Mesenchymal stem cell (in vitro differentiated cells and primary cell): ENCODE results near the gene PCSK7.

Experiments used
- DNase-seq: peaks from one replicate; pipeline ENCODE4 v3.0.0-alpha.2; 2013
- H2AFZ ChIP-seq: one replicate; pipeline ENCODE4 v1.6.1; 2013; ENCODE audit warnings: low read depth, mild to moderate bottlenecking, control low read depth, inconsistent platforms, low read length, moderate library complexity
- H2AK5ac ChIP-seq: 2 replicates; pipeline ENCODE4 v1.6.1; 2013; ENCODE audit warnings: low read length, moderate library complexity, mild to moderate bottlenecking, inconsistent platforms; ENCODE audit not compliant: severe bottlenecking
- H2BK120ac ChIP-seq: one replicate; pipeline ENCODE4 v1.6.1; 2013; ENCODE audit warnings: low read depth, mild to moderate bottlenecking, inconsistent platforms, low read length, moderate library complexity
- H2BK12ac ChIP-seq, 2 experiments: one replicate each; pipeline ENCODE4 v1.6.1; 2013; ENCODE audit warnings: inconsistent platforms in 2 of 2, low read length in 2 of 2, mild to moderate bottlenecking in 2 of 2, moderate library complexity in 2 of 2, control low read depth in 1 of 2
- H2BK15ac ChIP-seq: one replicate; pipeline ENCODE4 v1.6.1; 2013; ENCODE audit warnings: mild to moderate bottlenecking, low read depth, inconsistent platforms; ENCODE audit not compliant: poor library complexity, severe bottlenecking
- H2BK5ac ChIP-seq: 2 replicates; pipeline ENCODE4 v1.6.1; 2013; ENCODE audit warnings: low read depth, mild to moderate bottlenecking, low read length, control low read depth, inconsistent platforms; ENCODE audit not compliant: poor library complexity, severe bottlenecking
- H3K14ac ChIP-seq, 2 experiments: one replicate each; pipeline ENCODE4 v1.6.1; 2013; ENCODE audit warnings: inconsistent platforms in 2 of 2, low read length in 2 of 2, control low read depth in 1 of 2, mild to moderate bottlenecking in 1 of 2, moderate library complexity in 1 of 2
- H3K18ac ChIP-seq, 2 experiments: one replicate each; pipeline ENCODE4 v1.6.1; 2013; ENCODE audit warnings: inconsistent platforms in 2 of 2, low read length in 2 of 2, control low read depth in 1 of 2, low read depth in 1 of 2, mild to moderate bottlenecking in 1 of 2
- H3K23ac ChIP-seq, 2 experiments: one replicate each; pipeline ENCODE4 v1.6.1; 2013; ENCODE audit warnings: inconsistent platforms in 2 of 2, low read length in 2 of 2, mild to moderate bottlenecking in 2 of 2, moderate library complexity in 2 of 2, control low read depth in 1 of 2
- H3K27ac ChIP-seq: 2 replicates; pipeline ENCODE4 v1.5.1; 2013; ENCODE audit warnings: mild to moderate bottlenecking, moderate library complexity, low read length, control low read depth, inconsistent platforms; ENCODE audit not compliant: poor library complexity, severe bottlenecking
- H3K27me3 ChIP-seq, 2 experiments: 2 replicates each; pipeline versions ENCODE4 v1.6.1 to v1.7.0; 2013; ENCODE audit warnings: low read length in 2 of 2, mild to moderate bottlenecking in 2 of 2, moderate library complexity in 2 of 2, control low read depth in 1 of 2, inconsistent platforms in 1 of 2; ENCODE audit not compliant: control insufficient read depth in 1 of 2, insufficient read depth in 1 of 2
- H3K36me3 ChIP-seq, 2 experiments: 2 replicates each; pipeline versions ENCODE4 v1.6.1 to v1.7.0; 2013; ENCODE audit warnings: low read length in 2 of 2, control low read depth in 1 of 2, inconsistent platforms in 1 of 2, low read depth in 1 of 2, mild to moderate bottlenecking in 1 of 2; ENCODE audit not compliant: insufficient read depth in 2 of 2, control insufficient read depth in 1 of 2
- H3K4ac ChIP-seq, 2 experiments: one replicate each; pipeline ENCODE4 v1.6.1; 2013; ENCODE audit warnings: inconsistent platforms in 2 of 2, low read length in 2 of 2, mild to moderate bottlenecking in 2 of 2, moderate library complexity in 2 of 2, control low read depth in 1 of 2, low read depth in 1 of 2
- H3K4me1 ChIP-seq: 2 replicates; pipeline ENCODE4 v1.6.1; 2013; ENCODE audit warnings: low read depth, low read length, control low read depth; ENCODE audit not compliant: control insufficient read depth, insufficient read depth
- H3K4me2 ChIP-seq: 2 replicates; pipeline ENCODE4 v1.6.1; 2013; ENCODE audit warnings: low read length, mild to moderate bottlenecking, inconsistent platforms; ENCODE audit not compliant: poor library complexity, severe bottlenecking
- H3K4me3 ChIP-seq, 2 experiments: 2 replicates each; pipeline versions ENCODE4 v1.5.1 to v1.7.0; 2013; ENCODE audit warnings: low read length in 2 of 2, mild to moderate bottlenecking in 2 of 2, control low read depth in 1 of 2, low read depth in 1 of 2; ENCODE audit not compliant: insufficient read depth in 1 of 2
- H3K79me1 ChIP-seq: replicated peaks from 2 replicates; pipeline ENCODE4 v1.6.1; 2013; ENCODE audit warnings: mild to moderate bottlenecking, control low read depth, low read length, inconsistent platforms; ENCODE audit not compliant: poor library complexity, severe bottlenecking
- H3K9ac ChIP-seq: 2 replicates; pipeline ENCODE4 v1.7.0; 2013; ENCODE audit warnings: mild to moderate bottlenecking, low read length, moderate library complexity
- H3K9me3 ChIP-seq: 2 replicates; pipeline ENCODE4 v1.7.0; 2013; ENCODE audit warnings: mild to moderate bottlenecking, low read length; ENCODE audit not compliant: control insufficient read depth
- H4K8ac ChIP-seq: one replicate; pipeline ENCODE4 v1.6.1; 2013; ENCODE audit warnings: inconsistent platforms, mild to moderate bottlenecking, low read length, moderate library complexity
- H4K91ac ChIP-seq: one replicate; pipeline ENCODE4 v1.6.1; 2013; ENCODE audit warnings: mild to moderate bottlenecking, low read length, inconsistent platforms
- WGBS: methylation state at CpG from one replicate; pipeline ENCODE4 v1.1.7; 2013; ENCODE audit warnings: mixed read lengths; 5-methylcytosine and 5-hydroxymethylcytosine counted together

PCSK7 gene

GRCh38 chr11:117225553-117226170, 6.2 kb downstream of the PCSK7 start:
- peaks cover 18% of the 10 kb centered on the region for H3K79me1 ChIP-seq
- no peak overlapping the region for H3K14ac ChIP-seq
- no peak overlapping the region for H2BK120ac ChIP-seq
- no peak overlapping the region for H4K8ac ChIP-seq
- no peak overlapping the region for H3K4me3 ChIP-seq
- no peak overlapping the region for H2AK5ac ChIP-seq
- no peak overlapping the region for H3K9ac ChIP-seq
- H2BK15ac ChIP-seq: no peak overlapping the region
- no peaks in the 10 kb centered on the region for H3K27me3 ChIP-seq
- H3K9me3 ChIP-seq: no peaks in the 10 kb centered on the region
- H3K18ac ChIP-seq: no peak overlapping the region
- no peak overlapping the region for H3K27ac ChIP-seq
- H2BK5ac ChIP-seq: no peak overlapping the region
- no peak overlapping the region for H3K23ac ChIP-seq
- peaks cover 5% of the 10 kb centered on the region for H3K4me1 ChIP-seq
- no peak overlapping the region for H3K4me2 ChIP-seq
- H3K4ac ChIP-seq: no peak overlapping the region
- DNase-seq: no peak
- no peak overlapping the region for H2BK12ac ChIP-seq
- peaks cover 66 to 67% of the 10 kb centered on the region in 2 experiments for H3K36me3 ChIP-seq
- no peak overlapping the region for H2AFZ ChIP-seq
- H4K91ac ChIP-seq: no peak overlapping the region
- 97% methylated on average over 8 of the region's 9 CpGs for WGBS

DNA sequence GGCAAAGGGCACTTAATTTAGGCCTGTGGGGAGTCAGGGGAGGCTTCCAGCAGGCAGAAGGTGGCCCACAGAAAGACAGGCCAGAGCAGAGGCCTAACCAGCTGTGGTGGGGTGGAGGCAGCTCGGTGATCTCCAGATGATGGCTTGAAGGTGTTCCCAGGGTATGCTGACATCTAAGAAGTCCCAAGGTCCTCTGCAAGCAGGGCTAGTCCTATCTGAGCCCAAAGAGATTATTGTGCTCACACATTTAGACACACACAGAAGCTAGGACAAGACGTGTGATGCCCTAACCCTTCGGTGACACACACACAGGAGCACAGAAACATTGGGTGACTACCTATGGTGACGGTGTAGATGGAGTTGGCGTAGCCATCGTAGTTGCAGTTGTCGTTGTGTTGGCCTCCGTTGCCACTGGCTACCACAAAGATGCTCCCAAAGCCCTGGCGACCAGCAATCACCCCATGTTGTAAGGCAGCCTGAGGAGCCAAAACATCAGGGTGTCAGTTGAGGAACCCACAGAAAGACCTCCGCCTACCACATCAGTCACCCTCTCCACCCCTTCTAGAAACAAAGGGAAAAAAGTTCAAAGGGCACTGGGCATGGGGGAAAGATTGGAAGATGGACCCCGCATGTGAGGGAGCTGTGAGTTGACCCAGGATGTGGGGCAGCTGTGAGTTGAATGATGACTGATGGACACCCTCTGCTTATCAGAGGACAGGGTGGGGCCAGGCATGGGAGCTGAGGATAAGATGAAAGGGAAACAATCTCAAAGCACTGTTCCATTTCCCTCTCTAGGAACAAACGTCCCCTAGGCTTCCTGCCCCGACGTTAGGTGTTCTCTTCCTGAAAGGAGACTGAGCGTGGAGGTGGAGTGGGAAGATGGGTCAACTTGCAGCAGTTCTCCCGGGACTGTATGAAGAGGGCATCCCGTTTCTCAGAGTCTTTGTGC, 7.9 kb downstream of the PCSK7 start:
- Histone ChIP-seq H2BK12ac (no peak overlapping the region), H4K8ac (no peak overlapping the region), H3K18ac (no peak overlapping the region), H3K27ac (no peak overlapping the region), H3K23ac (no peak overlapping the region), H3K79me1 (peaks cover 14% of the 10 kb centered on the region), H3K36me3 (peaks cover 69 to 73% of the 10 kb centered on the region in 2 experiments), H2BK120ac (no peak overlapping the region), H3K9ac (no peak overlapping the region), H3K4ac (no peak overlapping the region), H2AK5ac (no peak overlapping the region), H3K14ac (no peak overlapping the region), H2BK15ac (no peak overlapping the region), H3K4me1 (peaks cover 5% of the 10 kb centered on the region), H2AFZ (no peak overlapping the region), H2BK5ac (no peak overlapping the region), H3K27me3 (no peaks in the 10 kb centered on the region), H4K91ac (no peak overlapping the region), H3K4me3 (no peak overlapping the region), H3K9me3 (no peaks in the 10 kb centered on the region), H3K4me2 (no peak overlapping the region)
- DNase-seq: no peak
- WGBS: 83% methylated on average over 15 of the region's 17 CpGs

GRCh38 chr11:117222991-117223740, 8.7 kb downstream of the PCSK7 start:
- Histone ChIP-seq H3K4me2 (no peak overlapping the region), H2AK5ac (no peak overlapping the region), H2BK12ac (no peak overlapping the region), H3K9ac (no peak overlapping the region), H2BK15ac (no peak overlapping the region), H2BK120ac (no peak overlapping the region), H3K27ac (no peak overlapping the region), H3K18ac (no peak overlapping the region), H3K36me3 (peaks cover 71 to 75% of the 10 kb centered on the region in 2 experiments), H4K91ac (no peak overlapping the region), H3K4me3 (no peak overlapping the region), H3K4me1 (peaks cover 7% of the 10 kb centered on the region), H3K9me3 (no peaks in the 10 kb centered on the region), H3K79me1 (peaks cover 12% of the 10 kb centered on the region), H3K14ac (no peak overlapping the region), H4K8ac (no peak overlapping the region), H2AFZ (no peak overlapping the region), H3K4ac (no peak overlapping the region), H3K27me3 (no peaks in the 10 kb centered on the region), H3K23ac (no peak overlapping the region), H2BK5ac (no peak overlapping the region)
- no peak for DNase-seq
- WGBS: 98% methylated on average over 14 of the region's 14 CpGs
